ENCODE measurements around the gene GLI2.

GLI2 gene

DNA sequence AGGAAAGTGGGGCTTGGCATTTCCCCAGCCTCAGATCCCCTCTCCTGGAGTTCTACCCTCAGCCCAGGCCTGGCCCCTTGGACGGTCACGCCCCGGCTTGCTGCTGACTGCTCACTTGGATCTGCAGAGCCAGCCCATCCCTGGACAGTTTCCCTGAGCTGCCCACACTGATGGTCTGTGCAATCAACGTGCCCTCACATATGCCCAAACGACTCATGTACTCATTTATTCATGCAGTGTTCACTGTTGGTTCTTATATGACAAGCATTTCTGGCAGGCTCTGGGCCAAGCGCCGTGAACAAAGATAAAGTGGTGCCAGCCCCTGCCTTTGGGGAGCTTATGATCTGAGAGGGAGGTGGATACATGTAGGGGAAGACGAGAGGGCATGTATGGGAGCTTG is 20.3 kb upstream of the GLI2 start:
- no peak for DNase-seq (ENCODE audit: low spot score)

DNA sequence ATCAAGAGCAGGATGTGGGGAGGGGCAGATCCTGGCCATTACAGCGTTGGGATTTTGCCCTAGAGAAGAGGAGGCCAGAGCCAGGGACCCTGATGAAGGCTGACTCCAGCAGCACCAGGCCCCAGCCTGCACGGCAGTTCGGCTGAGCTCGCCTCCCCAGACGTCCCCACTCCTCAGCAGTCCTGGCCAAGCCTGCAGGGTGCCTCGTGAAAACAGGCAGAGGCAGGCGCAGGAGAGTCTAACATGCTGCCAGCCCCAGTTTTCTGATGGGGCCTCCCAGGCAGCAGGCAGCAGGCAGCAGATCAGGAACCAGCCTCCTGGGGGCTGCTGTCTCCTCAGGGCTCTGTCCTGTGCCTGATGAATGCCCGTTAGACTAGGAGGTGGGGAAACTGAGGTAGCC is 19.7 kb upstream of the GLI2 start:
- DNase-seq (ENCODE audit: low spot score), result no peak

DNA sequence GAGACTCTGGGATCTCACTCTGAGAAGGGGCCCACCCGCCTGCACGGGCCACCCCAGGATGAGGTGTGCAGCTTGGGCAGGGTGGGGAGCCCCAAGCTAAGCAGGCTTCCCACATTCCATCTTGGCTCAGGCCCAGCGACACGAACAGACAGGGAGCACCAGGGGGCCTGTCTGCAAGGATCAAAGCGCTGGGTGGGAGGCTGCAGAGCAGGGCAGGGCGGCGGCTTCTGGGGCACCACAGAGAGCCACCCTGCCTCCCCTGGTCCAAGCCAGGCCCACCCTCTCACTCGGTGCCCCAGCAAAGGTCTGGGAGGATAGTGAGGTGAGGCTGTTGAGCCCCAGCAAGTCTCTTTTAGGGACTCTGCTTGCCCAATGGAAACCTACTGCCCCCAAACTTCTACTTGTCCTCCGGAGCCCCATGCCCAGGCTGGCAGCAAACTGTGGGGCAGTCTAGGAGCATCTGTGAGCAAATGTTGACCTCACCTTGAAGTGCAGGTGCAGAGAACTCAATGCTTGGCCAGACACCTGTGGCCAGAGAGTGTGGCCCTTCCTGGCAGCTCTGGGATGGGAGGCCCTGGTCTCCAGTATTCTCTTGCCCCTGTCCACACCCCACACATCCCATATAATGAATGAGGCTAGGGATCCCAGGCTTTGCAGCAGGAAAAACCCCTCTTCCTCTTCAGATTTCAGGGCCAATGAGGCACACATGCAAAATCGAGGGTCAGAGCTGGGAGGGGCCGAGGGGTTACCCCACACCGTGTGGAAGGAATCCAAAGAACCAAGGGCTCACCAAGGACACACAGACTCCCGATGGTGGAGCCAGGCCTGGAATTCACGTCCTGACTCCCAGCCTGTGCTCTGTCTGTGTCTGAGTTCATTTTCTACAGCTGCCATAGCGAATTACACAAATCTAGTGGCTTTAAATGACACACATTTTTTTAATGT is 18.8 kb upstream of the GLI2 start:
- DNase-seq (ENCODE audit: low spot score), result no peak

DNA sequence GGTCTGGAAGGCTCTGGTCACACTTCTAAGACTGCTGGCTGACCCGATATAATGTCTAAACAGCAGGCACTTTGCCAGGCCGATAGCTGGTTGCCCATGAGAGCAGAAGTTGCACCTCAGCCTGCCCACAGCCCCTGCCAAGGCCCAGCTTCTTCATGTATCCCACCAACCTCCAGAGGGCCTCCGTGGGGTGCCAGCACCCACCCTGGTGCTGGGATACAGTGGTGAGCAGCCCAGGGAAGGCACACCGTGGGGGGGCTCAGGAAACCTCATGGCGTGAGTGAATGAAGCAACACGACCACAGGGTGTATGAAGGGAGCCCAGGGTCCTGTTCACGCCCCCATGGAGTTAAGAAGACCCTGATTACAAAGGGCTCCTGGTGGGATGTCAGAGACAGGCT is 16.2 kb upstream of the GLI2 start:
- no peak for DNase-seq (ENCODE audit: low spot score)

DNA sequence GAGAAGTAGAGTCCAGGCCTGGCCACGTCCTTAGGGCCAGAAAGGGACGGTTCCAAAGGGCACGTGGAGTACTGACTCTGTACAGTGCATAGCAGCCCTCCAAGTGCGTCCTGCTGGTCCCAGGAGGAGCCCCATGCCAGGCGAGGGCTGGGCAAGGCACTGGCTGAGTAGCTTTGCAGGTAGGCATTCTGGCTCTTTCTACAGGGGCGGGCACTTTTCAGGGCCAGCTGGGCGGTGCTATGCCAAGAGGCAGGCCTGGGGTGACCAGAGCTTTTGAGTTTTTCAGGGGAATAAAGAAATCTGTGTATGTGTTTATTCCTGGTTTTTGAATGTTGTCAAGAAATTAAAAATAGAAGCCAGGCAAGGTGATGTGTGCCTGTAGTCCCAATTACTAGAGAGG is 15.4 kb upstream of the GLI2 start:
- no peak for DNase-seq (ENCODE audit: low spot score)

DNA sequence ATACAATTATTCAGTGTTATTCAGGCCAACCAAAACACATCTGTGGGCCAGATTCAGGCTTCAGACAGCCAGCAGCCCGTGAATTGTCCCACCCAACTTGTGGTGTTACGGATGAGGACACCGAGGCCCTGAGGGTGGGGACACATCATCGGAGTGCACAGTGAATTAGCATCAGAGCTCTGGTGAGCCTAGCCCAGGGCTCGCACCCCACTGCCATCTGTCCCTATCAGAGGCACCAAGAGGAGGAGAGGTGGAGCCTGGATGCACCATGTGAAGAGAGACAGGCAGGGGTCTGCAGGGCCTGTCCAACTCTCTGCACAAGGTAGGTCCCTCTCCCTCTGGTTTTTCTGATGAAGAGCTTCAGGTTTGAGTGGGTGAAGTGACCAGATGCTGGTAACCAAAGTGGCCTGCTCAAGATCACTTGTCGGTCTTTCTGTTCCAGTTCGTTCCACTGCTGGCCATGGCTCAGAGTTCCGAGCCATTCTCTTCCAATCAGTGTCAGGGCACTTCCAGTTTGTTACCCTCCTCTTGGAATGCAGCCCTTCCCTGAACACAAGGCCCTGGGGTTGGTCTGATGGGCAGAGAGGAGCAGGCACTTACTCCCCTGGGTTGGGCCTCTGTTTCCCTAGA is 14.8 kb upstream of the GLI2 start:
- DNase-seq (ENCODE audit: low spot score), result no peak

DNA sequence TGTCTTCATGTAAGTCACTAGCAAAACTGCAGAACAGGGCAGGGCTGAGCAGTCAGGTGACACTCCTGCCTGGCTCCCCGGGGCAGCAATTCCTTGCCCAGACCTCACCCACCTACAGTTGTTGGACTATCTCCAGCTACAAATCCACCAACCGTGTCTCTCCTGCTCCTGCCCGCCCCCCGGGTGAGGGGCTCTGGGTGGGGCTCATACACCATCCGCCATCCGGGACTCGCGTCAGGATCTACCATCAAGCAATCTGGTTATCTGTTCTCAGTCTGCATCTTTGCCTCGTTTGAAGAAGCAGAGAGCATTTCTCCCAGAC is 13.5 kb upstream of the GLI2 start:
- DNase-seq (ENCODE audit: low spot score), result no peak

DNA sequence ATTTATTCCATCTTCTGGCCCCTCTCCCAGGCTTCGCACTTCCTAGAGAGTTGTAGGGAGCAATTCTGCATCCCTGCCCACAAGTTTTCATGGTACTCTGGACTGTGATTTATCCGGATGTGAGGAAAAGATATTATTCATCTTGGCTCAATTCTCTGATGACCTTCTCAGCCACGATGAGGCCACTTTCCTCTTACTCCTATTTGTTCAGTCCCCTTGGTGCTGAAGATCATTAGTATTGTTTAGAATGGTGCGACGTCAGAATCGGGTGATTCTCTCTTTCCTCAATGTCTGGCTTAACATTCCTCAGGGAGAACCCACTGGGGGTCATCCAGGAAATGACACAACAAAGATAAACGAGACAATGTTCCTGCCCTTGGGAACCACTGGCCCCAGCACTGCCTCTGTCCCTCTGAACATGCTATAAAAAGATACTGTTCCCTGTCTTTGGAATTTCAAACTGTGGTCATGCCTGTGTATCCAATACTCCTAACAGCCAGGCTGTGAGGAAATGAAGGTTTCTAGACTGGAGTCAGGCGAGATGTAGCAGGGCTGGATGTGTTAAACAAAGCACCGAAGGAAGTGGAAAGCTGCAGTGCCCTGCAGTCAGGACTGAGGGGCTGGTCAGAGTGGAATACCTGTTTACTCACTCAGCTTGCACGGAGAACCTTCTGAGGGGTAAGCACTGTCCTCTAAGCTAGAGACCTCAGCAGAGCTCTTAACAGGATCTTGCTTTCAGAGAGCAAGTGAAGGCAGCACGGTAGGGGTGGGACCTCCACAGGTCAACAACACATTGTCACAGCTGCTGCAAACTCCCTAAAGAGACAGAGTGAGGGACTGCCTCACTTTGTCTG is 12.9 kb upstream of the GLI2 start:
- DNase-seq (ENCODE audit: low spot score), result no peak

DNA sequence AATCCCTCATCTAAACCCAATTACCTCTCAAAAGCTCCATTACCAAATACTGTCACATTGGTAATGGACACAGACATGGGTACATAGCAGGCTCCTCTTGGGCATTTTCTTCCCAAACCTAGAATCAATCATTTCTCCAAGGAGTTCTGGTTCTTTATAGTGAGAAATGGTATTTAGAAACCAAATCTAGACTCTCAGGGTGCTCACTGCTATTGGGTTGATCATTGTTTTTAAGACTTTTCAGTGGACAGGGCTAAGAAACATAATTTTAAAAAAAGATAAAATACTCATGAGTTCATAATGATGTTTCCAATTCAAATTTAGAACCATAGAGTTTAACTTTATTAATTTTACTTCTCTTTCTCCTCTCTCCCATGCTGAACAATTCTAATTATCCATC is 9.4 kb upstream of the GLI2 start:
- DNase-seq (ENCODE audit: low spot score), result no peak

DNA sequence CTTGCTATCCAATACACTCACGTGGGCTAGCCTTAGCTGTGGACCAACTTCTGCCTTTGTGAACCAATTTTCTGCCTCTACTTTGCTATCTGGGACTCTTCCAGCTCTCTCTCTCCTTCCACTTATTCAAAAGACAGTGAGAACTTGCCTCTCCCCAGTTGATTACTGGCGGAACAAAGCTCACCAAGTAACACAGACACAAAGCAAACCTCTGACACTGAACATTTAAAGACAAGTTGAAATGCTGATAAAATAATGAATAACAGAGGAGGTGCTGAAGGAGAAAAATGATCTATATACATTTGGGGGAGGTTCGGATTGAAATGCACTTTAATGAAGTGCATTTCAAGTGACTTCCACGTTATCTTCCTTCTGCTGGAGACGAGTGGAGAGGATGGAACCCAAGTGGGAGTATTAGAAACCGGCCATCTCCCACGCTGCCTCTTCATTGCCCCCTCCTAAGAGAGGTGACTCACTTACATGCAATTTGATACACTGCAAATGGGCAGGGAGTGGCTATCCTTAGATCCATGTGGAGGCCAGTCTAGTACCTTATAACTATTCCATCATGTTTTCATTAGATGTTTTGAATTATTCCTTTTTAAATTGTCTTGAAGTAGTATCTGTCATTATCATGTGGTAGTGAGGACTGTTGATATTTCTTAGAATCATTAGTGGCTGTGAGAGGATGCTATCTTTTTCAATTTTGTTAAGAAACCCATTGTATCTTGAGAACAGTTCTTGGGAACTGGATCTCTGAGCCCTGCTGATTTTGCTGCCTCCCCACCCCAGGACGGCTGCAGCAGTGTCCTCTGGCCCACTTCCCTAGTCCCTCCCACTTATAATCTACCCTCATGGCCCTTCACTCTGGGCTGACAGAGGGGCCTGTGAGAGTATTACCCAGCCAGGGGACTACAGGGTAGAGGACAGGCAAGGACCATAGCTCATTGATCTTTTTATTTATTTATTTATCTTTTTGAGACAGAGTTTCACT is 6.0 kb upstream of the GLI2 start:
- DNase-seq (ENCODE audit: low spot score), result no peak

DNA sequence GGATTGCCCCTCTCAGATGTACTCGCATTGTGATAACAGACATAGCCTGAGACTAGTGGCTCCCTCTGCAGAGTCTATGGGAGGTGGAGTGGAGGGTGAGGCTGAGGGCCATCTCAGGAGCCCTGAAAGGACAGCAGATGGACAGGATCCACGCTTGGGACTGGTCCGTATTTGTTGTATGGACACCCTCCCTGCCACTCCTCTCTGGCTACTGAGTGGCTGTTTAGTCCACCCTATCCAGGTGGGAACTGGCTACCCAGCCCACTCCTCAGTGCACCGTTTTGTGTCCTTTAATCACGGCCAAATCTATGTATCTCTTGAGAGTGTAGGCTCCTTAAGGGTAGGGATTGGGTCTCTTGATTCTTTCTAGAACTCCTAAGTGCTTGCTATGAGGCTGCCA is 4.5 kb upstream of the GLI2 start:
- no peak for DNase-seq (ENCODE audit: low spot score)

DNA sequence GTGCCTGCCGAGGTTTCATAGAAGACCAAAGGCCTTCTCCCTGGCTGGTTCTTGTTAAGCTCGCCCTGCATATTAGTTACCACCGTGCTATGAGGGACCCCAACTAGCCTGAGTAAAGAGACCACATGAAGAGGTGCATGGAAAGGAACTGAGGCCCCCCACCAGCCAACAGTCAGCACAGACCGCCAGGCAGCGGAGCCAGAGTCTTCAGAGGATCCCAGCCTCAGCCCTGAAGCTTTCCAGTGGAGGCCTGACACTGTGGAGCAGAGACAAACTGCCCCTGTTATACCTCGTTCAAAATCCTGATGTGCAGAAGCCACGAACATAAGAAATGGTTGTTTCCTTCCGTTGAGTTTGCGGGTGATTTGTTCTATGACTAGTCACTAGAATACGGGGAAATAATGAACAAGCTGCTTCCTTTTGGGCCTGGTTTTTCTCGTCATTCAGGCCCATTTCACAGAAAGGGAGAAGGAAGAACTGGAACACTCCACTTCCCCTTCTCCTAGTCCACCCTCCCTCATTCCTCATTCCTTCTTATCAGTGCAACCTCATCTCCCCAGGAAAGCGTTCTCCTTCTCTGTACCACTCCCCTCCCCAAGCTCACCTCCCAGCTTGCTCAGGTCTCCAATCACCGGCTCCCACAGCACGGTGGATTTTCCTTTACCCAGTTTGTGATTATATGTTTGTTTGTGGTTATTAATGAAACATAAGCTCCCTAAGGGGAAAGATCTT is 3.0 kb upstream of the GLI2 start:
- DNase-seq (ENCODE audit: low spot score), result no peak

DNA sequence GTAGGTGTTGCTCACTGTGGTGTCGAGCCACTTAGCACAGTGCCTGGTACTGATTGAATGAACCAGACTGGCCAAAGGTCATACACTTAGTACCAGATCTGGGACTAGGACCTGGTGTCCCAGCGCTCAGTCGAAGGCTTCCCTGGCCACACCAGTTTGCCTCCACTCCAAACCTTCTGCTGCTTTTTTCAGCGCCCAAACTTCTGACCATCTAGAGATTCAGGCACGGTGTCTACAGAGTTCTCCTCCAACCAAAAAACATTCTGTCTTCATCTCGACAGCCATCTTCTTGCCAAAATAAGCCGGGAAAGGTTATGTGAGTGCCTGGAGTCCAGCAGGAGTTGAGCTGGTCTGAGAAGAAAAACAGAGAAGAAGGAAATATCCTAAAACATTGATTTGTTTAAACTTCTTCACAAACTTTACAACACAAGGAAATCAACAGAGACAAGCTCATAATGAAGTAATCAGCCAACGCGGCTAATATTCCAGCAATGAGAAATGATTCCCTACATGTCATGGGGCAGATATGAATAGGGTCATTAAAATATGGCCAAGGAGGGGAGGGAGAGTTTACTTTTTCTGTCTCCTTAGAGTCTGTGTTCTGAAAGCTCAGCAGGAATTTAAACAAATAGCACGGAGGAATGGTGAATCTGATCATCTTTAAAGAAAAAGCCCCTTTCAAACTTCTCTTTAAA is 2.3 kb upstream of the GLI2 start:
- DNase-seq (ENCODE audit: low spot score), result no peak

DNA sequence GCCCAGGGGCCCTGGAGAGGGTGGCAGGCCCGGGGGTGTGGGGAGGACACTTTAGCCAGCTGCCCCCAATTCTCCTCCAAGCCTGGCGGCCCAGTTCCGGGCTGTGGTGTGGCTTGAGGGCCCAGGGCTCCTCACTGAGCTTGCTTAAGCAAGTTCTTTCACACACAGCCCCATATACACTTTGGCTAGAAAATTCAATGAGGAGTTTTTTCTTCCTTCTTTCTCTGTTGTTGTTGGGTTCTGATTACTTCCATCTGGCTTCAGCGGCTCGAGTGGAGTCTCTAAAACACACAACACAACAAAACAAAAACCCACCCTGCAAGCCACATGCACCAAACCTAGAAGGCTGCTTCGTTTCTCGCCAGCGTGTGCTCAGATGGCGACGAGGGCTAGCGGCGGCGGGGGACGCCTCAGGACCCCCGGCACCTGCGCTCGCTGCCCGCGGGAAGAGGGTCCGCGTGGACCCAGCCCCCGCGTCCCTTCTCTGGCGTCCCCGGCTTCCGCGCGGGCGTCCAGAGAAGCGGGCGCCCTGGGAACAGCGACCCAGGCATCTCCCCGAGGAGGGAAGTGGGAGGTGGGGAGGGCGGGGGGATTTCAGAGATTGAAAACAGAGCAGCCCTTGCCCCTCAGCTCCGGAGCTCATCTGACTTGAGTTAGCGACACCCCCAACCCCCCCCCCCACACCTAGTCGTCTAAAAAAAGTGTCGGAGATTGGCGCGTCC is 577 bp upstream of the GLI2 start:
- DNase-seq (ENCODE audit: low spot score), result no peak

DNA sequence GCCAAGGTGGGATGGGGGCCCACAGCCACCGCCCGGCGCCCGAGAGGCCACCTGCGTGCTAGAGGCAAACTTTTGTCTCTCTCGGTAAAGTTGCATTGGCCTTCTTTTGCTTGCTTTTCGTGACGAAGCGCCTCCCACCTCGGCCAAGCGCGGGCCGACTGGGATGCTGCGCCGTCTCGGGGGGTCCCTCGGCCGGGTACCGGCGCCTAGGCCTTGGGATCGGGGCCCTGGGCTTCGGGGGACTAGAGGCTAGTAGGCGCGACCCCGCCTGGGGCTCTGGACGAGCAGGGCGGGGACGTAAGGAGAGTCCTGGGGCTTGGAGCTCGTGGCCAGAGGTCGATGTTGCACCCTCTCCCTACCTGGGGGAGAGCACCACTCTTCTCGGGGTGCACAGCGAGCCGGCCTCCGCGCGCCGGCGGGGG is 545 bp downstream of the GLI2 start:
- DNase-seq (ENCODE audit: low spot score), result no peak

DNA sequence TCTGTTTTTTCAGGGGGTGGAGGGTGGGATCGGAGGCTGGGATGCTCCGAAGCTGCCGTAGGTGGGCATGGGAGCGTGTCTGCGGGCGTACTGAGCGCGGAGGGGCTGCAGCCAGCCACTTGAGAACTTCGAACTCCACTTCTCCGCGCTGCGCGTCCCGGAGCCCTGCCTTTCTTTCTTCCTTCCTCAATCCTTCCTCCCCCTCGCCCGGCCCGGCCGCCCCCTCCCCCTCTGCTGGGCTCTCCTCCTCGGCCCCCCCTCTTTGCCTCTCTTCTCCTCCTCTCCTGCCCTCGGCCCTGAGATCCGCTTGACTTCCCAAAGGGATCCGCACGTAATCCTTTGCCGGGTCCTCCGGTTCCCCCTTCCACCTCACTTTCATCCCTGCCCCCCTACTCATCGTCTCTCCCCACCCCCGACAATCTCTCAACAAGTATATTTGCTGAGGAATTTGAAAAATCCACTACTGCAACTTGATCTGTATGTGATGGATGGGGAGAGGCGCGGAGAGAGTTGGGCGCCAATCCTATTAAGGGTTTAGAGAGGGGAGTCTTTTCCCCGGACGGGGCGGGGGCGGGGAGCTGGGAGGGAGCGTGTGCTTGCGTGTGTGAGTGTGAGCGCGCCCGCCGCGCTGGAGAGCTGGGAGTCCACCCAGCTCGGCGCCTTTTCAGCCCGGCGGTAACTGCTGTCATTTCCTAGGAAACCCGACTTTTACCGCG is 1.1 kb downstream of the GLI2 start:
- DNase-seq (ENCODE audit: low spot score), result no peak

DNA sequence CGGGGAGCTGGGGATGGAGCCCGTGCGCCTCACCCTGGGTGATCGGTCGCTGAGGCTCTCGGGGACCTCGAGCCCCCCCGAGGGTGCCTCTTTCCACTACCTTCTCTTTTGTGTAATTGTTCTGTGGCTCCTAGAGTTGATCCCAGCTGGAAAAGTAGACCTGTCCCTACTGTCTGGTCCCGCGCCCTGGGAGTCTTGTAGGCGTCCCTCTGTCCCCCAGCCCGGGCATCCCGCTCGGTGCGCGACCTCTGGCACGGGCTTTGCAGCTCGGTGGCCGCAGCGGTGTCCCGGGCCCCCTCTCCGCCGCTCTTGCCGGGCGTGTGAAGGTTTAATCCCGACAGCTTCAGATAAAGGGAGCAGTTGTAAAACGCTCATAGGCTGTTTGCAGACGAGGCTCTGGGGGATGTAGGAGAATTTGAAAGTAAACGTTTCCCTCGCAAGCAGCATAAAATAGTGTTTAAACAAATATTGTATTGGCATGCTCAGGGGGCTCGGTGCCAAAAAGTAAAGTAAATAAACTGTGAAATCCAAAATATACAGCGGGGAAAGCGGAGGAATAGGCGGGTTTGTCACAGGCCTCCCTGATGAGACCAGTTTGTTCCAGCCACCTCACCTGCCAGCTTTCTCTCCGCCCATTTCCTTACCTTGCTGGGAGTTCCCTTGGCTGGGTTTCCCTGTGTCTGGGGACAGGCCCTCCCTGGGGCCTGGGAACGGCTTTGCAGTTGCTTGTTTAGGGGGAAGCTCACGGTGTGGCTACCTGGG is 1.9 kb downstream of the GLI2 start:
- no peak for DNase-seq (ENCODE audit: low spot score)

DNA sequence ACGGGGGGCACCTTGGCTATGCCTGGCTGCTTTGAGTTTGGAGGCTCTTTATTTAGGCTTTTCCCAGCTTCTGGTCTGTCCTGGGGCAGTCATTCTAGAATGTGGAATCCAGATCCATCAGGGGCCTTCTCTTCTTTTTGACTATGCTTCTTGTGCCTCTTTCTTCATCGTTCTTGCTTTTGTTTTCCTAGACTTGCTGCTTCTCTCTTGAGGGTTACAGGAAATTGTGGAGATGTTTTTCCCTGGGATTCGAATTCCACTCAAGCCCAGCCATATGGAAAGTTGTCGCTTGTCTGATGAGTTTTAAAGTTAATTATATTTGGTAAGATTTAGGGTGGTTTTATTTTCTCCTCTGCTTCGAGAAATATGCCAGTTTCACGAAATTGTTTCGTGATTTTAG is 2.4 kb downstream of the GLI2 start:
- no peak for DNase-seq (ENCODE audit: low spot score)
